T-helper 2 cell (primary cell): ENCODE results near the gene NBEA.
A peak's percentile ranks its signal among the peaks of the same experiment; 100 is the strongest.

Experiments used
- DNase-seq, 5 experiments: peaks; one replicate each; pipeline versions ENCODE4 v3.0.0 to v3.0.0-alpha.2; 2012 to 2022

The NBEA gene

DNA sequence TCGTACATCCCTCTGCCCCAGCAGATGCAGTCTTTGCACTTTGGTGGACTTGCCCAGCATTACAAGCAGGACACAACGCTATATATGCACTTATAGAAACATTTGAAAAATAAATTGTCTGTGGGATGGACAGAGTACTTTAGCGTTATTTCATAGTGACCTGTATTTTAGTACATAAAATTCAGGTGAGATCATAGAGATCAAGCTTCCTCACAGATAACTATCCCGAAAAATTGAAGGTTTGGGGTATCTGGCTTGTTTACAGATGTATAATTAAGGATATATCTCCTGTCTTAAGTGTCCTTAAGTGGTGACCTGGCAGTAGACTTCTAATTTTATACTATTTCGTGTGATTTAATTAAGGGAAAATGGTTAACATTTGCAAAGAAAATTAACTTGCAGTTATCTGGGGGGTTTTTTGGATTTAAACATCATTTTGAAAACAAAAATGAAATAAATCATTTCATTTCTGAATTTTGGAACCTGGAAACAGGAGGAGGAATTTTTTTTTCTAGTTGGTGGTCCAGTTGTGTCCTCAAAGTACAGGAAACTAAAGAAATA lies 535.4 kb downstream of the NBEA start:
- DNase-seq: no peak

GRCh38 chr13:35478271-35479037 lies 536.4 kb downstream of the NBEA start:
- DNase-seq: no peak

GRCh38 chr13:35479038-35479492 lies 537.0 kb downstream of the NBEA start:
- DNase-seq: no peak

GRCh38 chr13:35479706-35480105 lies 537.6 kb downstream of the NBEA start:
- no peak for DNase-seq

- no peak for DNase-seq
These were observed 538.3 kb downstream of the NBEA start for GRCh38 chr13:35480346-35480745.

GRCh38 chr13:35481777-35482176 lies 539.7 kb downstream of the NBEA start:
- no peak for DNase-seq

DNA sequence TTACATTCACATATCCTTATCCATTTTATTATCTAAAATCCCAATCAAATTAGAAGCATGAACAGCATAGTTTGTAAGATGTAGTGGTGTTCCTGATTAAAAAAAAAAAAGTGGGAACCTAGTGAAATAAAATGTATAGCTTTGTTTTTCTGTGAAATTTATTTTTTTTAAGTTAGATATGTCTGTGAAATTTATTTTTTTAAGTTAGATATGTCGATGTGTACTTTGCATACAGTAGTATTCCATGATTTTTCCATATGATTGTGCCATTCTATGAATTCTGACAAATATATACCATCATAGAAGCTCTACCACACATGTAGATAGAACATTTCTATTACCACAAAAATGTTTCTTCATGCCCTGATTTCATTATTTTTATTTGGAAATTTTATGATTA lies 540.5 kb downstream of the NBEA start:
- no peak for DNase-seq

GRCh38 chr13:35483761-35484160 lies 541.7 kb downstream of the NBEA start:
- DNase-seq: no peak

DNA sequence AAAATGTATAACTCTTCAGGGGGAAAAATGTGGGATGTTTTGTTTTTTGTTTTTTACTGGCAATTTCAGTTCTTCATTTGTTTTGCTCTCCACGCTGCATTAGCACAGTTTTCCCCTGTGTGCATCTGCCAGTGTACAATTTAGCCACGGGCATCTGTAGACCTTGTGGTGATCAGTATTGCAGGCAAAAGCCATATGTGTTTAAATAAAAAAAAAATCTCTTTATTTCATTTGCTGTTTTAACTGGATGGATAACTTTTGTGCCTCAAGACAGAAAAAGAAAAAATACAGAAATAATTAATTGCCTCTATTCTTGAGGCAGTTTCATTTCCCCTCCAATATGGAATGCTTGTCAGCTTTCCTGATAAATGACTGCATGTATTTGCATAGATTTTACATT lies 542.3 kb downstream of the NBEA start:
- no peak for DNase-seq

- no peak for DNase-seq
These were observed 543.4 kb downstream of the NBEA start for GRCh38 chr13:35485424-35485823.

DNA sequence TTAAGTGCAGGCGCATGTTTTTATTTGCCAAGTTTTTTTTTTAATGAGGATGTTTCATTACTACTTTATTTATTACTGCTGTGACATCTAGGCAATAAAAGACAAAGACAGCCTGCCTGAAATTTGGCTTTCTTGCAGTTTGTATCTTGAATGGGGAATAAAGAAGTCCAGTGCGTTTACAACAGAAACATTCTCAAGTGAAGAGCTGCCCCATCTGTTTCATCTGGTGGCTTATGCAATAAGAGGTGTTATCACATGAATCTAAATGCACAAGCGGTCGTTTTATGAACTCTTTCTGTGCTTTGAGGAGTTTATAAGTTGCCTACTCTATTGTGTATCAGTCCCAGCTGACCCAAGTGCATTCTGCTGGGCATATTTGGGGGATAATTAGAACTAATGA lies 547.0 kb downstream of the NBEA start:
- DNase-seq: no peak

DNA sequence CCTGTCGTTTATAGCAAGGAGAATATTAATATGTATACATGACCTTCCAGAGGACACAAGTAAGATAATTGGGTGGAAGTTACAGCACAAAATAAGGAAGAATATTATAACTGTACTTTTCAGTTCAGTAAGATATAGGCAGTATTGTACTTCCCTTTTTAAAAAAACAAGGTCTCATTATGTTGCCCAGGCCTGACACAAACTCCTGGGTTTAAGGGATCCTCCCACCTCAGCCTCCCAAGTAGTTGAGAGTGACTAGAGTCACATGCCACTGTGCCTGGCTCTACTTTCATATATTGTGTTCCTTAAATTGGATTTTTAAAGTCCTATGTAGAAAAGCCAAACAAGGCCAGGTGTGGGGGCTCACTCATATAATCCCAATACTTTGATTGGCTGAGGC lies 553.9 kb downstream of the NBEA start:
- no peak for DNase-seq

- no peak for DNase-seq
These were observed 554.8 kb downstream of the NBEA start for GRCh38 chr13:35496761-35497386.

DNA sequence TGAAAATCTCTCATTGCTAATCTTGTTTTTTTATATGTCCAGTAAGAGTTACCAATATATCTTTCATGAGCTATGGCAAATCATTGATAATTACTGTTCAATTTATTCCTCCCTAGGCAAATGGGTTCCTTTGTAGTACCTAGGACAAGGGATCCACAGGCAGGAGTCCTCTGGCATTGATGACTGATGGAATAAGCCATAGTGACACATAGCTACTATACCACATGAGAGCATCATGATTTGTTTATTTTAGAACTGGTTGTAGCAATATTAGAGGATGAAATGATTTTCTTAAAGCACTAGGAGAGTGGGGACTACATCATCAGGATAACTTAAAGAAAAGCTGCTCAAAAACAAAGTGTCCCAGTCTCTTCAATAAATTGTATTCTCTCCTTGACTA lies 556.2 kb downstream of the NBEA start:
- no peak for DNase-seq

DNA sequence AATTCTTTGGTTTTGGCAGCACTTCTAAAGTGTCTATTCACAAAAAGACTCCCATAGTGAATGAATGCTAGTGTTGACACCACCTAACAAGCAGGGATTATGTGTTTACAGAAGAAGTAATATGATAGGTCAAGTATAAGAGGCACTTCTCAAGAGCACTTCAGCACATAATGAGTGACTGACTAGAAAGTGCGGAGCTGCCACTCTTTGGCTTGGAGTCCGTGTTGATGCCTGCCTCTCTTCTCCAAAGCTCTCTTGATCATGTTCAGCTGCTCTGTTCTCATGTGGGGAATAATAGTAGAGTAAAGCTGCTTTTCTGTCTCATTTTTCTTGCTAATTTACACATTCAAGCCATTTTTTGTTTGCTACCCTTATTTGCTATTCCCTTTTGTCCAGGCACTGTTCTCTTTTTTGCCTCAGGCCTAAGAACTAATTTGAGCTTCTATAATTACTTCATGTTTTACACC lies 557.2 kb downstream of the NBEA start:
- no peak for DNase-seq

GRCh38 chr13:35499676-35500075 lies 557.6 kb downstream of the NBEA start:
- DNase-seq: no peak

GRCh38 chr13:35500144-35500543 lies 558.1 kb downstream of the NBEA start:
- no peak for DNase-seq

DNA sequence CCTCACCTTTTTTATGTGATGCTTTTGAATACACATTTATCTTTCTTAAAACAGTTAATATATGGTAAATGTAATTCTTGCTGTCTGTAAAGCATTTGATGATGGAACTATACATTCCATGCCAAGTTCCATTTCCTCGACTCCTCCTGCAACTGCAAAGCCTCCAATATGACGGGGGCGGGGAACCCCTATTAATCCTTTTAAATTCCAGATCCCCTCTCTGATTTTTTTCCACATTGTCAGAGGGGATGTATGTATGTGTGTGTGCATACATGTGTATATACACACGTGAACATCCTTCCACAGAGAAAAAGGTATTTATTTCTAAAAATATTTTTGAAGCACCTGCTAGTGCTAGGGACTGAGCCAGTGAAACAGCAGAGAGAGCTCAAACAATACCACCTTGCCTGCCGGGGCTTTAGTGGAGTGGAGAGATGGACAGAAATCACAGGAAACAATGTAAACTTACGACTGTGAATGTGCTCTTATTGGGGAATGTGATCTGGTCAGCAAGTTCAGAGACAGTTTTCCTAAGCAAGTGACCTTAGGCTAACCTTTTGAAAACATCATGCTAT lies 559.7 kb downstream of the NBEA start:
- DNase-seq: no peak

DNA sequence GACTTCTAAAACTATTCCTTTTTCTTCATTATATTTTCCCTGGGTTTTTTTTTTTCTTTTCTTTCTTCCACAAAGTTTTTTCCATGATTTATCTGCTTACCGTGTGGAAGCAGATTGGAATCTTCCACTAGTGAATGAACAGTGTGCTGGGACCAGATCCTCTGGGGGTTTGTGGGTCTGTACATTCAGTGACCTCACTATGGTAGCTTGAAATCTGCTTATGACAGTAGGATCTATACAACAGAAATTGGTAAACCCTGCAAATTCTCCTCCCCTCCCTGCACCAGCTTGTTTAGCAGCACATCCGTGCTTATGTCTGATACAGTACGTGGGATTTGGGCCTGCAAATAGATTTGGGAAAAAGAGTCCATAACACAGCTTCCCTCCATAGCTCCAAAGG lies 560.4 kb downstream of the NBEA start:
- DNase-seq: no peak

DNA sequence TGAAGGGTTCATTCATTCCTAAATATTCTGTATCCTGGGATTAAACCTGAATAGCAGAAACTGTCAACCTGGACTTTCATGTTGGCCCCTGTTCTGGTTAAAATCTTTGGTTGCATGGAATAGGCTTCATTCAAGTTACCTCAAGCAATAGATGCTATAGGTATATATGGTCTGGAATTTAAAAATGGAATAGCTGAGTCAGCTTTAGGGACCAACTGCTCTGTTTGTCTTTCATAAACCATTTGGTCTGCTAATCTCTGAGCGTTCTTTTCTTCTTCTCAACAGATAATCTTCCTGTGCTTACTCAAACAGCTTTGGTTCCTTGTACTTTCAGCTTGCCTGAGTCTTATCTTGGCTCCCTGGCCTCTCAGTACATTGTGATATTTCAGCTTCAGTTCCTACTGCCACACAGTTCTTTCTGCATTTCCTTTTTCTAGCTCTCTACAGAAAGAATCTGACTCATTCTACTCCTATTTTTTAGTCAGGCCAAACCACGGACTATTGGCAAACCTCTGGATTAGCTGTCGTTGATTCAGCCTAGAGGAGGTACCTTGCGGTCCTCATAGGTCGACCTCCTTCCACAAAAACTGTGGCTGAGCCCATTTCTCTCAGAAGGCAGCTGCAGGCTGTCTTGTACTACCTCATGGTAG lies 570.3 kb downstream of the NBEA start:
- DNase-seq: peak in 1 of 5 experiments; percentile 1

- DNase-seq: no peak
These were observed 572.0 kb downstream of the NBEA start for GRCh38 chr13:35514061-35514477.

DNA sequence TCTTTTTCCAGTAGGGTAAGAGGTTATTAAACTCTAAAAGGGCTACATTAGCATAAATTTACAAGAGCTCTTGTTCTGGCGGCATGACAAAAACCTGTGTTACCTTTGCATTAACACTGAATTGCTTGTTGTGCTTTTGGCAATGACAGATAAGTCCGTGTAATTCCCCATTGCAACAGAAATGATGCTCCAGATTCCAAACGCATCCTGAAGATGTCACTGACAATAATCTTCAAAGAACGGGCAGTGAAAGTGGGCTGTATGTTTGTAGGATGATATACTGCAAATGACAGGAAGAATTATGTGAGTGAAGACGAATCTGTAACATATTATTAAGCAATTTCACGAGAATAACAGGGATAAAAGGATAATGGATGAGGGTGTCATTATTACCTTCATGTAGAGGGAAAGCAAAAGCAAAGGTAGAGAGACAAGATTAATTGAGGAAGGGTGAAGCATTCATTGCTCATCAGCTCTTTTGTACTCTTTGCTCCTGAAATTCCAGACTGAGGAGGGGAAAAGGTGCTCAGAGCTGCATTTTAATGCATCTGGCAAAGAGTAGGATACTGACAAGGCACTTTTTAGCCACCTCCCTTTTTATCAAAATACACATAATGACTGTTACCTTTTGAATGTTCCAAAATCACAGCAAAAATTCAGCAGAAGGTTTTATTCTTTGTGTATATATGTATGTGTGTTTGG lies 572.9 kb downstream of the NBEA start:
- no peak for DNase-seq
